GM19025 (cell line): ENCODE data around the gene PDE1A.

Experiments
- ATAC-seq: cut with Tn5 transposase; IDR thresholded peaks from one replicate; pipeline ENCODE4 v1.9.1; 2021; ENCODE audit warnings: mild to moderate bottlenecking, low read depth, moderate library complexity; ENCODE audit not compliant: unreplicated experiment

The PDE1A gene

DNA sequence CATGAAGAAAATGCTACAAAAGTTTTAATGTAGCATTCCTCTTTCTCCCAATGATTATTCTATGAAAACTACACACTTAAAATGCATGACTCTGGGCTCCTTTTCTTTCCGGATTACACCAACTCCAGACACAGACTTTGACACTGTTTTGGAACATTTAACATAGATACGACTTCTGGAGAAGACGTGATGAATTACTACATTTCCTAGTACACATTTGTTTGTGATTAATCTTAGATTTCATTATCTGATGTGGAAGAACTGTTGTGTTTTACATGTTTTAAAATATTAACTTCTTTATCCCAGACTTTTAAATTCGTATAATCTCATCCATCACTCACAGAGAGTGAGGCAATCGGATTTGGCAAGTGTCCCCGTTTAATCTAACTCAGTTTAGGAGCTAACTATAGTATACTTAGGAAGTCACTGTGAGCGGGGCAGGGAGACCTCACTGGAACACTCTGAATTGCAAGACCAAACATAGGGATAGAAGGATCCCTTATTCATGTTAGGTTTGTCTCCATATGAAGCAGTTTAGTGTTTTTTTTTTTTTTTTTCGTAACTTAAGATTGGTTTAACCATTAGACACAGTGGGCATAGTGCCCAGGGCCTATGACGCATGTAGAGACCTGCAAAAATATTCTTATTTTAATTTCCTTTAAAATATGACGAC, 66.7 kb downstream of the PDE1A start:
- ATAC-seq: no peak

DNA sequence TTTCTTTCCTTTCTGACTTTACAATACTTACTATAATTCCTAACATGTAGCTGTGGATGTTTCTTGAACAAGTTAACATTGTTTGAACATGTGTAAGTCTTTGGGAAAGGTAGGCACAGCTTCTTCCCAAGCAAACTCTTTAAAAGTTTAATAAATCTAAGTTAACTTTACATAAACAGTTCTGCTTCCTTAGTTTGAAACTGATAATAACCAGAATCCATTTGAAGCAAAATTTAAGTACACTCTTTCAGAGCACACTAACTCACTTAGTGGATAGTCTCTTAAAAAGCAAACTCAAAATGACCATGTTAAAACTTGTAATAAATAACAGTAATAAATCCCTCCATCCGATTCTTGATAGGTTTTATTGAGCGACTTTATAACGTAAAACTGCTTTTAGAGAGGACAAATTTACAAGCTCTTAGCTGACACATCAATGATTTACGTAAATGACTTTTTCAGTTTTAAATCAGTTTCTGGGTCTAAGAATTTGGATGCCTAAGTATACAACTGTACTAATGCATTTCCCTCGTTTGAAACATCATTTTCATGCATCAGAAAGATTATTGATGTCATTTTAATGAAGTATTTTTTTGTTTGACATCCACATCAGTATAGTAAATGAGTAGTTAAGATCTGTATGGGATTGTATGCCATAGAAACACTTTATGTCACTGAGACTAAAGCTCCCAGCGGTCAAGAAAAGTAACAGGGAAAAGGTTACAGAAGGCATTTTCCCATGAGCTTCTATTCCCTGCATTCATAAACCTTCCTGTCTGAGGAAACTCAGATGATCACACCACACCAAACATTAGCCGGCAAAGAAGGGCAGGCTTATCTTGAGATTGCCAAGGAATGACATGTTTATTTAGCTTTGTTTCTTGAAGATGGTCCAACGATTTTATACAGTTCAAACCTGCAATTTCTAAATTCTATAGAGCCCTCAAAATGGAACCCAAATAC, 67.5 kb downstream of the PDE1A start:
- ATAC-seq: no peak

DNA sequence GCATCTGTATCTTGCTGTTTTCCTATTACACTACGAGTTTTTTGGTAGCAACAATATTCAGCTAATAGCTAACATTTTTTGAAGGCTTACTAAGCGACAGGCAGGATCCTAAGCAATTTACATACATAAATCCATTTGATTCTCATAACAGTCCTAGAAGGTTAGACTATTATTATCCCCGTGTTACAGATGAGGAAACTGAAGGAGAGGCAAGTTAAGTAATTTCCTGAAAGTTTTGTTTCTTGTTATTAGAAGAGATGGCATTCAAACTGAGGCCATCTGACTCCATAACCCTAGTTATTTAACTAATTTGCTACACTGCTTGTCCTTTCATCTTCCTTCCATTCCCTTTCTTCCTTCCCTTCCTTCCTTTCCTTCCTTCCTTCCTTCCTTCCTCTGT, 68.2 kb downstream of the PDE1A start:
- no peak for ATAC-seq

DNA sequence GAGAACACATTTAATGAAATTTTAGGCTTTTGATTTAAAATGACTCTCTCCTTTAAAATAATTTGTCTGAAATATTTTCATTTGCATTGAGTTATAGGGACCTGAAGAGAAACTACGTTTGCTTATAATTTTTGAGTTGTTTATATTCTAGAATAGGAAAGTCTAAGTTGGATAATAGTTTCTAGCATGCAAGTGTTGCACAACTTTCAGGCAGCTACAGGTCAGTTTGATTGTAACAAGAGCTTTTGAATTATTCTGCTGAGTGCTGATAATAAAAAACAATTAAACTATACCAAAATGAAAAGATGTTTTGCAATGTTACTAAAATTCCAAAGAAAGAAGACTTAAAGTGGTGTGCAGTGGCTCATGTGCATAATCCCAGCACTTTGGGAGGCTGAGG, 71.0 kb downstream of the PDE1A start:
- no peak for ATAC-seq

DNA sequence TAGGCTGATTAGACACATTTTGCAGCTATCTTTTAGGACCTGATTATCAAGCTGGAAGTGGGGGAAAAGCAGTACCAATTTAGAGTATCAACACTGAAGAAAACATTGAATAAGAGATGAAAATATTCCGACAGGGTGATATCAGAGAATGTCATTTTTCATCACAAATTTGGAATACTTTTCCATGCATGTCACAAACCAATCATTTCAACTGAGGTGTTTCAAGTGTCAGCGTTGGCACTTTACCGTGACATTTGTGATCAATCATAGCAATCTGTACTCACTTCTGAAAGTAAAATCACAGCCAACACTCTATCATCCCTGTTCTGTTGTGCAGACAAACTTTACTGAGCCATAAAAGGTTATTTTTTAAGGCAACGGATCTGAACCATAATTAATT, 75.4 kb downstream of the PDE1A start:
- no peak for ATAC-seq

DNA sequence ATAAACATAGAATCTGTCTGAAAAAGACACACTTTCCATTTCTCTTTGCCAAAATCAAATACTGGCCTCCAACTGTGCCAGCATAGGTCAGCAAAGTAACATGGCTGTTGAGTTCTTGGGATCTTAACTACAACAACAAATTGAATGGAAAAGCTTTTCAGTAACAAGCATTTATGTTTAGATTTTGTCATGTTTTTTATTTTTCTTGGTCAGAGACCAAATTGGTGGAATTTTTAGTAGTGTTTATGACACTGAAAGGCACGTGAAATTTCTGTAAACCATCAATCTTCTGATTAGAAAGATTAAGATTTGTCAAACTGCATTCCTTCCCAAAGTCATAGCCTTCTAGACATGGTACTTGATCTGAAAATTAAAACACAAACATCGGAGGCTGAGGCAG, 77.6 kb downstream of the PDE1A start:
- ATAC-seq: no peak

DNA sequence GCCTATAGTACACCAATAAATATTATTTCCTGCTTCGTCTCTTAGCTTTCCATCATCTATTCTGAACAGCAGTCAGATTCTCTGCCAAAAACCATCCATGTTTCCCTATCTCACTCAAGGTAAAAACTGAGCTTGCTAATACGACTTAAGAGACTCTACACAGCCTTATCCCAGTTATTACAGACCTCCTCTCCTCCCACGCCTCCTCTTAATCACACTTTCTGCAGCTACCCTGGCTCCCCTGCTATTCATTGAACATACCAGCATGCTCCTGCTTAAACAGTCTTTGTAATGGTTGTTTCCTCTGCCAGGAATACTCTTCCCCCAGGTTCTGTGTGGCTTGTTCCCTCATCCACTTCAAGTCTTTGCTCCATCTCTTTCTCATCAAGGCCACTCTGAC, 81.5 kb downstream of the PDE1A start:
- no peak for ATAC-seq

DNA sequence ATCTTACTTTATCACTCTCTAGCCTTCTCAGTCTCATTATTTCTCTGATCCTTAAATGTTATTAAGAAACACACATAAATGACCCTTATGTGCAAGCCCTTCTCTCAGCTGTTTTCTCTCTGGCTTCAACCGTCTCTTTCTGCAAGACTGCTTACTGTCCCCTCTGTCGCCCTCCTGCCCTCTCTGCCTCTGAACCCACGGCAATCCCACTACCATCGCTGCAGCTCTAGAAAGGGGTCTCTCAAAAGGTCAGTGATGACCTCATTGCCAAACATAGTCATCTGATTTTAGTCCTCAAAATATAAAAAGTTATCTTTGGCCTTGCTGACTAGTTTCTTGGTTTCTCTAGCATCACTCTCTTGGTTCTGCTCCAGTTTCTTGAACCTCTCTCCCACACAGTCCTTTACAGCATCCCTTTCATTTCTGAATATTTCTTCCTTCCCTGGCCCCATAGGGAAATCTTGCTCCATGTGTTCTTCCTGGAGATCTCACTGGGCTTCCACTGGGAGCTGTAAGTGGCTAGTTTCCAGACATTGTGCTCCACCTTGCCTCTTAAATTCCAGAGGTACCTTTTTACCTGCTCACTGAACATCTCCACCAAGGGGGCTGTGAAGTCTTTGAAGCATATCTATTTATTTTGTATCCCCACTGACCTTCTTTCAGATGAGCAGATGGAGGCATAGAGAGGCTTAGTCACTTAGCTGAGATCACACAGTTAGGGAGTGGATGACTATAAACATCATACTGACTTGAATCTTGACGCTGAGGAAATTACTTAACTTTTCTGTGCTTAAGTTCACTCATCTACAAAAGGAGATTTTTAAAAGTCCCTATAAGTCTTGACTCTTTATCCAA, 96.2 kb downstream of the PDE1A start:
- no peak for ATAC-seq

DNA sequence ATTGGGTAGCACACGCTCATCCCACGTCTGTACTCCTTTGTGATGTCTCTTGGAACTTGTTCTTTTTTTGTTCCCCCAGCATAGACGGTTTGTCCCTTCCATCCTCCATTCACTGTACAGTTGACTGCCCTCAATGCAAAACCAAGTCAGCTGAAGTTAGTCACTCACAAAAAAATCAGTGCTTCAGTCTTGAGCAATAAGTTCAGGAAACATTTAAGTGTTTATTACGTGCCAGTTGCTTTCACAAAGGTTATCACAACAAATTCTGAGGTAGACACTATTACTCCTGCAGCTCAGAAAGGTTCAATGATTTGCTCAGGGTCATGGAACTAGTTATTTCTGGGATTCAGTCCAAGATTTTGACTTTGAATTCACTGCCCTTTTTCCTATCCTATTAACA, 102.2 kb downstream of the PDE1A start:
- no peak for ATAC-seq

DNA sequence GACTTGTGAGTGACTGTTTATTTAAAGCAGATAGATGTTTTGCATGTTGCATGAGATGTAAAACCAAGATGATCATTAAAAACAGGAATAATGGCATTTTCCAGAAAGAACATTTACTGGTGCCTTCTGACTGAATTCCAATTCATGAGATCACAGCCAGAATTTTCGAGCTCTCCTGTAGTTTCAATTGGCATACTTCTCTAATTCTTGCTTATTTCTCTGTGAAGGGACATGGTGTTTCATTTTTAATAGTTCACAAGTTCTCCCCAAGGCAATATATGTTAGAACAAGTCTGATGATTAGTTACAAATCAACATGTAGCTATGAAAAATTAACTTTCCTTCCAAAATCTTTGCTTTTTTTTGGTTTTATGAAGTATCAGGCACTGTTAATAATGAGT, 105.7 kb downstream of the PDE1A start:
- ATAC-seq: no peak

DNA sequence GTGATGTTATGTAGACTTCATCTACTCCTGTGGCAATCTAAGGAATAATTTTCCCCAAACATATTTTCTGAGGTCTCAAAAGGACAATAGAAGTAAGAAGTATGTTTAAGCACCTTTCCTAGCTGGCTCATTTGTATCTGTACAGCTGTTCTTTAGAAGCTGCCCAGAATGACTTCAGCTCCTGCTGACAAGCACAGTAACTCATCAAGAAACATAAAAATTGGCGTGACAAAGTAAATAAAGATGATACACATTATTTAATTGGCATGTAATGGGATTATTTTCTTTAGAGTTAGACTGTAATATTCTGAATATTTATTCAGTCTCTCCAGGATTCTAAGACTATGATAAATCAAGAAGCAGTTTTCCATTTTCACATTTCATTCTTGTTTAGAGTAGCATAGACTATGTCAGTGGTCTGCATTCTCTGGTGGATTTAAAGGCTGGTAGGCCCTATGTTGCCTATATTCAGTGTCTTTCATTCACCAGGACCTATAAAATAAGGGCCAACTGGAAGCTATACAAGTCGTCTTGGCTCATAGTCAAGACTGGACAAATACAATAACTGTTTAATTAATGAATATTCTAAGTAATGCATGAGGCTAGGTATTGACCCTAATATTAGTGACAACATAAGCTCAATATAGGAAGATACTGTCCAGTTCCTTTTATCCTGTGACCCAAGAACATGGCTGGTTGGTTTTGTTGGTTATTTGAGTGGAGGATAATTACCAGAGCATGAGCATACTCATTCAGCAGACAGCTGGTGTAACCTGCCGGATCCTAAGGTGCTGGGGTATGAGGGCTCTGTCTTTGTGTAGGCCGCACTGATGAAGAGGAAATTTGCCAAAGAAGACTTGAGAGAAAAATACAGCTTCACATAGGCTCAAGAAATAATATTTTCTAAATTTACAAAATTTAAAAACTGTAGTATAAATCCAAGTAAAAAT, 107.0 kb downstream of the PDE1A start:
- ATAC-seq: no peak

DNA sequence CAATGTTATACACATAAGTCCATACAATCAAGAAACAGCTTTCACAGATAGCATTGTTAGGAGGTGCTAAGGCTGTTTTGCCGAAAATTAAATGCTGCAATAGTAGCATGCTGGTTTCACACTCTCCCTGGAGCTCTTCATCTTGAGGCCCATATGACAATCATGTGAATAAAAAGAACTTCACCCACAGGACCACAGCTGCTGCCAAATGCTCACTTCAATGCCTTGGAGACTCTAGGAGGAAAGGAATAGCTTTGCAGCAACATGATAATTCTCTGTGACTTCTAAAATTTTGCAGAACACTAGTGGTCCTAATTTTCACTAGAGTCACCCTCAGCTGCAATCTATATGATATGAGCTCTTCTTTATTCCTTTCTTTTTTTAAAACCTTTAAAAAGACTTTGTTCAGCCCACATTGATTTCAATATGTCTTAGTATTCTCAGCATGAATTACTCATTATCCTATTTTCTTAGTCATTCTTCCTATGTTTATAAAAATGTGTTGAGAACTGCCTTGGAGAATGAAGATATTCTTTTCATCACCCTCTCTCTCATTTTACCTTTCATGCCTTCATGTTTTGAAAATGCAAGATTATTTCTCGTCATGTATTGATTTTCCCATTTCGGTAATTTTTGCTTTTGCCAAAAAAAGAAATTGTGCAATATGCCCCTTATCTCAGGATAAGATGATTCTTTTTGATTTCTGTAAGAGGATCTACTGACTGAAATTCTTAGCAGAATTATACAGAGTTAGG, 108.2 kb downstream of the PDE1A start:
- no peak for ATAC-seq

DNA sequence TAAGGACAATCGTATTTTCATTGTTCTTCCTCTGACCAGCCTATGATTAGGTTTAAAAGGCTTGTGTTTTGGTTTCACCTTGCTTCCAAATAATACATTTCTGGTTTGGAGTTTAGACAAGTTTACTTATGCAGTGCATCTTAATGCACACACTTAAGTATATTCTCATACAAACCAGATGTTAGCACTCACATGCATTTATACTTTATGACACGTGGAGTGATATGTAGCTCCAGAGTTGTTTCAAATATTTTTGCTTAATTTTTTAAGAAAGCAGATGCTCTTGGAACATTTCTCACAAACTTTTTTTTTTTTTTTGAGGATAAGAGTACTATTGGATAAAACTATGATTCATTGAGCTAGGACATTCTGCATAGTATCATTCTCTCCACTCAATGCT, 109.9 kb downstream of the PDE1A start:
- no peak for ATAC-seq

DNA sequence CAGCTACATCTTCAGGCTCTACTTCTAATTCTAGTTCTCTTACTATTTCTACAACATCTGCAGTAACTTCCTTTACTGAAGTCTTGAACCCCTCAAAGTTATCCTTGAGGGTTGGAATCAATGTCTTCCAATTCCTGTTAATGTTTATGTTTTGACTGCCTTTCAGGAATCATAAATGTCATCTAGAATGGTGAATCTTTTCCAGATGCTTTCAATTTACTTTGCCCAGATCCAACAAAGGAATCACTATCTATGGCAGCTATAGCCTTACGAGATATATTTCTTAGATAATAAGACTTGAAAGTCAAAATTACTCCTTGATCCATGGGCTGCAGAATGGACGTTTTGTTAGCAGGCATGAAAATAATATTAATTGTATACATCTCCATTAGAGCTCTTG, 123.9 kb downstream of the PDE1A start:
- no peak for ATAC-seq

DNA sequence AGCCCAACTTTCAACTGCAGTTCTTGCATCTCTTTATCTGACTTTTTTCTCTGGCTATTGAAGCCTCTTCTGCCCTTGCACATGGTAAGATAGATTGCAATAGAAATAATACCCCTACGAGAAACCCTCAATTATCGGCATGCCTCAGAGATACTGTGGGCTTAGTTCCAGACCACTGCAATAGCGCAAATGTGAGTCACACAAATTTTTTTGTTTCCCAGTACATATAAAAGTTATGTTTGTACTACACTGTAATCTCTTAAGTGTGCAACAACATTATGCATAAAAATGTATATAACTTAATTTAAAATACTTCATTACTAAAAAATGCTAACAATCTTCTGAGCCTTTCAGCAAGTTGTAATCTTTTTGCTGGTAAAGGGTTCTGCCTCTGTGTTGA, 124.7 kb downstream of the PDE1A start:
- ATAC-seq: no peak

DNA sequence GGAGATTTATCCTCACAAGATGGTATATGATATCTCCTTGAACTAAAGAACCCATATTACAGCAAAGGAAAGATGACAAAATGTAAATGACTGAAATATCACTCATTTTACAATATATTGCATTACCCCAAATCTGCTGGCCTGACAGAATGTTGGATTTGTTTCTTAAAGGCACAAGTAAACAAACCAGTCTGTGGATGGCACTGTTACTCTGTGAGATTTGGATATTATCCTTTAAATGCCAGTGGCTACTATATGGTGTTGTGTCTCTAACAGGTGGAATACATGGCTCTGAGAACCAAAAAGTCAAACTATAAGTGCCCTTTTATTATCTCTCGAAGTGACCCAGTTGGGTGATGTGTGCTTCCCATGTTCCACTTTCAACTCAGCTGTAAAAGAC, 125.7 kb downstream of the PDE1A start:
- ATAC-seq: no peak

DNA sequence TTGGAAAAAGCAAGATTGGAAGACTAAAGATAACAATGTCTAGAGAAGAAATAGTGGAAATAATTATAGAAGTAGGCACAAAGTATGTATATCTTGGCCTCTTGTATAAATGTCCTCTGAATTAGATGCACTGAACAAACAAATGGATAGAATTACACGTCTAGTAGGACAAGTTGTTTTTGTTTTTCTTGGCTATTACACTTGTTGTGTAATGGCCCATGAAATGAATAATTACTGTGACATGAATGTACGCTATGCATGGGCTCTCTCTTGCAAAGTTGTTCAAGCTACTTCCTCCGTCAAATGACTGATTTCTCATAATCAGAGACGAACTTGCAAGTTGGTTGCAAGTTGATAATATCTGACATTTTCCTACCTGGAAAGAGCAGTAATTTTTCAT, 126.2 kb downstream of the PDE1A start:
- ATAC-seq: no peak

DNA sequence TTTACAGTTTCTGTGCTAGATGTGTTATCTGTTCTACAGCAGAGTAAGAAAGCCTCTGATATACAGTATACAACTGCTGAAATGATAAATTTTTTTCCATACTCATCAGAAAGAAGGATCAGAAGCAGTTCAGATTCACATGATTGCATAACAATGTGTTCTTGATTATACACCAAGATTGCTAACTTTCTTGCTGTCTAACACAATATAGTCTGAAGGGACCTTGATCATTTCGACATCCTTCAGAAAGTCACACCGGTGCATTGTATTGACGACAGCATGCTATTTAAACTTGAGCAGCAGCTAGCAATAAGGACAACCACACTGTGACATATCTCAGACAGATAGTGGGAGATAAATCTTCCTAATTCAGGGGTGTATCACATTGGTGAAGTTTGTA, 127.2 kb downstream of the PDE1A start:
- ATAC-seq: no peak

DNA sequence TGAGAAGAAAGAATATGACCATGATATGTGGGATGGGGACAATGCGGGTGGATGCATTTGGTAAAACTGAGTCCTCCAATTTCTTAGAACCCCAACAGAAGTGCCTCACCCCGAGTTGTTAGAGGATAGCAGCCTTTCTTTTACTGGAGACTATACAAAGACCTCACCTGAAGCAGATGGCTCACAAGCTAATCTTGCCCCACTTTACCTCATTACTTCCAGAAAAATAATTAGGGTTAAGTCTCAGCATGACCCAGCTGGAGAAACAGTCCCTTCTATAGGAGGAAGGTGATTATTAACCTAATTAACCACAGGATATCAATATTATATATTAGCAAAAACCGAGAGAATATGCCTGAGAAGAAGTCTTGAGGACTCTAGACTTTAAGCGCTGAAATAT, 128.4 kb downstream of the PDE1A start:
- ATAC-seq: no peak
